Left hindlimb (tissue), 1 donor: ENCODE results near the gene CXCL13.
"Not testable (repeated sequence)": the region's sequence is repeated elsewhere in the genome, so short reads cannot be mapped to it uniquely, and the experiment has no call there.

ENCODE experiments used
- DNase-seq: peaks from one replicate; pipeline ENCODE4 v3.0.0-alpha.2; 2018

CXCL13 gene

GRCh38 chr4:77613267-77613666 lies 7.6 kb downstream of the CXCL13 start:
- DNase-seq: no peak

GRCh38 chr4:77615153-77615552 lies 9.5 kb downstream of the CXCL13 start:
- no peak for DNase-seq

GRCh38 chr4:77617203-77617602 lies 11.6 kb downstream of the CXCL13 start:
- no peak for DNase-seq

- peak; percentile 71 for DNase-seq
Measured at GRCh38 chr4:77618383-77619241, 13.0 kb downstream of the CXCL13 start.

GRCh38 chr4:77619408-77619807 lies 13.8 kb downstream of the CXCL13 start:
- no peak for DNase-seq

- no peak for DNase-seq
Measured at GRCh38 chr4:77621254-77621653, 15.6 kb downstream of the CXCL13 start.

- DNase-seq: no peak
Measured at GRCh38 chr4:77623091-77623490, 17.5 kb downstream of the CXCL13 start.

GRCh38 chr4:77624213-77624612 lies 18.6 kb downstream of the CXCL13 start:
- DNase-seq: no peak

- DNase-seq: no peak
Measured at GRCh38 chr4:77625485-77625884, 19.9 kb downstream of the CXCL13 start.

GRCh38 chr4:77629885-77630284 lies 24.3 kb downstream of the CXCL13 start:
- DNase-seq: no peak

GRCh38 chr4:77631276-77631675 lies 25.7 kb downstream of the CXCL13 start:
- no peak for DNase-seq

- DNase-seq: no peak
Measured at GRCh38 chr4:77634132-77634785, 28.6 kb downstream of the CXCL13 start.

- no peak for DNase-seq
Measured at GRCh38 chr4:77635246-77635645, 29.6 kb downstream of the CXCL13 start.

- DNase-seq: no peak
Measured at GRCh38 chr4:77635876-77636275, 30.3 kb downstream of the CXCL13 start.

GRCh38 chr4:77636902-77637301 lies 31.3 kb downstream of the CXCL13 start:
- DNase-seq: no peak

GRCh38 chr4:77644069-77644468 lies 38.4 kb downstream of the CXCL13 start:
- not testable (repeated sequence) for DNase-seq

GRCh38 chr4:77650787-77651186 lies 45.2 kb downstream of the CXCL13 start:
- DNase-seq: no peak

GRCh38 chr4:77651820-77652219 lies 46.2 kb downstream of the CXCL13 start:
- DNase-seq: no peak

- DNase-seq: no peak
Measured at GRCh38 chr4:77652237-77652897, 46.7 kb downstream of the CXCL13 start.

GRCh38 chr4:77653162-77653758 lies 47.6 kb downstream of the CXCL13 start:
- DNase-seq: no peak

GRCh38 chr4:77660318-77660717 lies 54.7 kb downstream of the CXCL13 start:
- DNase-seq: not testable (repeated sequence)
